Activated CD4-positive, alpha-beta T cell treated with anti-CD3 and anti-CD28 coated beads for 48 hours (primary cell): ENCODE data around the gene XRCC4.

Experiments
- DNase-seq: peaks from one replicate; pipeline ENCODE4 v3.0.0-alpha.2; 2020

XRCC4 gene

GRCh38 chr5:83396662-83397061 is 319.3 kb downstream of the XRCC4 start:
- DNase-seq = no peak

- DNase-seq = no peak
Observed at GRCh38 chr5:83397658-83398057, 320.3 kb downstream of the XRCC4 start.

- DNase-seq = no peak
Observed at GRCh38 chr5:83400241-83400640, 322.9 kb downstream of the XRCC4 start.

- no peak for DNase-seq
Observed at GRCh38 chr5:83400701-83401100, 323.4 kb downstream of the XRCC4 start.

- no peak for DNase-seq
Observed at GRCh38 chr5:83401122-83401731, 323.9 kb downstream of the XRCC4 start.

GRCh38 chr5:83401775-83402174 is 324.4 kb downstream of the XRCC4 start:
- DNase-seq = no peak
